ENCODE measurements around the gene KAT2B. TPM values are rescaled to one million over a fixed set of nuclear protein-coding genes. Genes with fewer than 3 reads are reported as not detected.

Gene KAT2B
- polyA plus RNA-seq, 1 of the 3 experiments (the other 2 are of a cell fraction): 2.1 TPM

- H3K4me1 ChIP-seq (ENCODE audit: control insufficient read depth in 1 of 2, insufficient read depth in 2 of 2, low read depth in 1 of 2, low read length in 1 of 2): no peaks in the 10 kb centered on the region
- H3F3A ChIP-seq (replicated peaks; ENCODE audit: insufficient read depth): no peaks in the 10 kb centered on the region
- CTCF ChIA-PET: no interaction called here
- H3K9ac ChIP-seq: no peak overlapping the region
- H3K9me3 ChIP-seq: no peaks in the 10 kb centered on the region
- H3K4me2 ChIP-seq: no peak overlapping the region
- DNase-seq: no peak
- no peak overlapping the region for H2AFZ ChIP-seq (ENCODE audit: low read depth)
- no peak overlapping the region for H3K27ac ChIP-seq (ENCODE audit: low read depth in 2 of 2, low read length in 1 of 2)
- no peaks in the 10 kb centered on the region for H3K9me2 ChIP-seq
- no peak overlapping the region for H3K4me3 ChIP-seq (ENCODE audit: low read depth in 2 of 2, low read length in 1 of 2)
- H4K20me1 ChIP-seq (ENCODE audit: insufficient read depth): no peaks in the 10 kb centered on the region
- WGBS (ENCODE audit: low lambda C conversion rate): 11% methylated on average over 1 of the region's 1 CpG
- TF ChIP-seq TCF12 (IDR thresholded peaks at IDR 0.05): peak; percentile 41; the same call in 1 of the 2 replicates
- TF ChIP-seq RFX5 (IDR thresholded peaks at IDR 0.05; ENCODE audit: low read length): no peak
- H3K79me2 ChIP-seq (ENCODE audit: insufficient read depth): no peaks in the 10 kb centered on the region
- H3K27me3 ChIP-seq (ENCODE audit: insufficient read depth): no peaks in the 10 kb centered on the region
- H3K36me3 ChIP-seq (replicated peaks in 1 of 2; ENCODE audit: control insufficient read depth in 1 of 2, insufficient read depth in 2 of 2, low read length in 1 of 2): no peaks in the 10 kb centered on the region
- POLR2A ChIA-PET: no interaction called here
Observed at GRCh38 chr3:20097015-20097414, 56.8 kb downstream of the KAT2B start.

- no peak overlapping the region for H3K4me2 ChIP-seq
- 85% methylated on average over 6 of the region's 6 CpGs for WGBS (ENCODE audit: low lambda C conversion rate)
- H3F3A ChIP-seq (replicated peaks; ENCODE audit: insufficient read depth): no peaks in the 10 kb centered on the region
- TF ChIP-seq TCF12 (IDR thresholded peaks at IDR 0.05) (no peak), POLR2AphosphoS5 (IDR thresholded peaks at IDR 0.05; ENCODE audit: low read depth, low read length) (no peak), FOSL2 (IDR thresholded peaks at IDR 0.05; ENCODE audit: borderline replicate concordance, low read depth) (no peak), ZBTB33 (IDR thresholded peaks at IDR 0.05; ENCODE audit: borderline replicate concordance, low read depth) (no peak), MAX (IDR thresholded peaks at IDR 0.05; ENCODE audit: low read depth) (no peak)
- TF ChIP-seq, protein P1, sequence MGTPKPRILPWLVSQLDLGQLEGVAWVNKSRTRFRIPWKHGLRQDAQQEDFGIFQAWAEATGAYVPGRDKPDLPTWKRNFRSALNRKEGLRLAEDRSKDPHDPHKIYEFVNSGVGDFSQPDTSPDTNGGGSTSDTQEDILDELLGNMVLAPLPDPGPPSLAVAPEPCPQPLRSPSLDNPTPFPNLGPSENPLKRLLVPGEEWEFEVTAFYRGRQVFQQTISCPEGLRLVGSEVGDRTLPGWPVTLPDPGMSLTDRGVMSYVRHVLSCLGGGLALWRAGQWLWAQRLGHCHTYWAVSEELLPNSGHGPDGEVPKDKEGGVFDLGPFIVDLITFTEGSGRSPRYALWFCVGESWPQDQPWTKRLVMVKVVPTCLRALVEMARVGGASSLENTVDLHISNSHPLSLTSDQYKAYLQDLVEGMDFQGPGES (IDR thresholded peaks at IDR 0.05; ENCODE audit: low read depth, low read length): no peak
- no peak overlapping the region for H2AFZ ChIP-seq (ENCODE audit: low read depth)
- no peaks in the 10 kb centered on the region for H3K79me2 ChIP-seq (ENCODE audit: insufficient read depth)
- H3K9me3 ChIP-seq: no peaks in the 10 kb centered on the region
- H3K9me2 ChIP-seq: no peaks in the 10 kb centered on the region
- DNase-seq: no peak
- H3K4me3 ChIP-seq (ENCODE audit: low read depth in 2 of 2, low read length in 1 of 2): no peak overlapping the region
- POLR2A ChIA-PET: no interaction called here
- no peaks in the 10 kb centered on the region for H3K27me3 ChIP-seq (ENCODE audit: insufficient read depth)
- no peaks in the 10 kb centered on the region for H4K20me1 ChIP-seq (ENCODE audit: insufficient read depth)
- no peaks in the 10 kb centered on the region for H3K4me1 ChIP-seq (ENCODE audit: control insufficient read depth in 1 of 2, insufficient read depth in 2 of 2, low read depth in 1 of 2, low read length in 1 of 2)
- CTCF ChIA-PET: no interaction called here
- H3K9ac ChIP-seq: no peak overlapping the region
- no peak overlapping the region for H3K27ac ChIP-seq (ENCODE audit: low read depth in 2 of 2, low read length in 1 of 2)
- H3K36me3 ChIP-seq (replicated peaks in 1 of 2; ENCODE audit: control insufficient read depth in 1 of 2, insufficient read depth in 2 of 2, low read length in 1 of 2): no peaks in the 10 kb centered on the region
Observed at GRCh38 chr3:20099060-20099459, 58.8 kb downstream of the KAT2B start.

DNA sequence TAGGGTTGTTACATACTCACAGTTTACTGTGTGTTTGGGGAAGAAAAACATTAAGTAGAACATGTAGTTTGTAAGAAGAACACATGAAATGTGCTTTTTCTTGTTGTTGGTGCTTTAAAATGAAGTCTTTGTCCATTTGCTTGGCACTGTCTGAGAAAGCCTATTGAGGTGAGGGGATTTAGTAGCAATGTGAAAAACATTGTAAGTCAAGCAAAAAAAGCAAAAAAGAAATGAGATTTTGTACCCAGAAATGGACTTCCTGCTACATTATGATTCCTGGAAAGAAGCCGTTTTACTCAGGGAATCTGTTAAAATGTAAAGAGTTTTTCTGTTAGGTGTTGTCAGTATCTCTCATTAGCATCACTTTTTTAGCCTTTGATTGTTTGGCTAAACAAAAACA, 59.9 kb downstream of the KAT2B start:
- POLR2A ChIA-PET: no interaction called here
- Histone ChIP-seq H3K4me2 (no peak overlapping the region), H3K27me3 (ENCODE audit: insufficient read depth) (no peaks in the 10 kb centered on the region), H3K9me2 (no peaks in the 10 kb centered on the region), H3K79me2 (ENCODE audit: insufficient read depth) (no peaks in the 10 kb centered on the region), H3K36me3 (replicated peaks in 1 of 2; ENCODE audit: control insufficient read depth in 1 of 2, insufficient read depth in 2 of 2, low read length in 1 of 2) (no peaks in the 10 kb centered on the region), H3K27ac (ENCODE audit: low read depth in 2 of 2, low read length in 1 of 2) (no peak overlapping the region), H4K20me1 (ENCODE audit: insufficient read depth) (no peaks in the 10 kb centered on the region), H3K4me1 (ENCODE audit: control insufficient read depth in 1 of 2, insufficient read depth in 2 of 2, low read depth in 1 of 2, low read length in 1 of 2) (no peaks in the 10 kb centered on the region), H3K4me3 (ENCODE audit: low read depth in 2 of 2, low read length in 1 of 2) (no peak overlapping the region), H3K9me3 (no peaks in the 10 kb centered on the region), H3F3A (replicated peaks; ENCODE audit: insufficient read depth) (no peaks in the 10 kb centered on the region), H2AFZ (ENCODE audit: low read depth) (no peak overlapping the region), H3K9ac (no peak overlapping the region)
- no peak for DNase-seq
- CTCF ChIA-PET: no interaction called here
- WGBS (ENCODE audit: low lambda C conversion rate): 97% methylated on average over 1 of the region's 1 CpG
- TF ChIP-seq REST (IDR thresholded peaks at IDR 0.05; ENCODE audit: low read depth, low read length) (no peak), POLR2AphosphoS5 (IDR thresholded peaks at IDR 0.05; ENCODE audit: low read depth, low read length) (no peak), NRF1 (IDR thresholded peaks at IDR 0.05; ENCODE audit: low read depth, low read length) (no peak), FOXJ3 (CRISPR knock-in tag; IDR thresholded peaks at IDR 0.05) (no peak), USF1 (IDR thresholded peaks at IDR 0.05; ENCODE audit: borderline replicate concordance, low read depth) (no peak), TCF12 (IDR thresholded peaks at IDR 0.05) (no peak), FOXM1 (IDR thresholded peaks at IDR 0.05; ENCODE audit: low read depth) (no peak), EP300 (IDR thresholded peaks at IDR 0.05; ENCODE audit: borderline replicate concordance in 1 of 2, low read depth in 1 of 2, low read length in 1 of 2) (no peak), ELF1 (IDR thresholded peaks at IDR 0.05) (no peak)

Data from SK-N-SH (cell line).